GM19023 (cell line): Measurements from ENCODE around the gene TMEM236.

ENCODE experiments used
- ATAC-seq: cut with Tn5 transposase; IDR thresholded peaks from one replicate; pipeline ENCODE4 v1.9.1; 2021; ENCODE audit warnings: mild to moderate bottlenecking, moderate library complexity; ENCODE audit not compliant: unreplicated experiment

The TMEM236 gene

DNA sequence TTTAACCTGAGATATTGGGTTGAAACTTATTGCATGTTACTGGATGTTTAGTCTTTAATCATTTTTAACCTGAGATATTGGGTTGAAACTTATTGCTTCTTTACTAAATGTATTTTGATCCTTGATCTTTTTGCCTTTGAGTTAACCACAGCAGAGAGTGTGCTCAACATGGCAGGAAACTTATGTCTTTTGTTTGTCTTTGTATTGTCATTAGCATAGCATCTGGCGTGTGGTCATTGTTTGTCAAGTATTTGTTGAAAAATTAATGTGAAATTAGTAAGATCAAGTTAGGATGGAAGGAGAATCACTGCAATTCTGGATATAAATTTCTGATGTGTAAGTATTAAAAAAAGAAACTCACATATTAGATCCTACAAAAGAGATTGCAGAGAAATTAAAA lies 65.3 kb downstream of the TMEM236 start:
- ATAC-seq: no peak

DNA sequence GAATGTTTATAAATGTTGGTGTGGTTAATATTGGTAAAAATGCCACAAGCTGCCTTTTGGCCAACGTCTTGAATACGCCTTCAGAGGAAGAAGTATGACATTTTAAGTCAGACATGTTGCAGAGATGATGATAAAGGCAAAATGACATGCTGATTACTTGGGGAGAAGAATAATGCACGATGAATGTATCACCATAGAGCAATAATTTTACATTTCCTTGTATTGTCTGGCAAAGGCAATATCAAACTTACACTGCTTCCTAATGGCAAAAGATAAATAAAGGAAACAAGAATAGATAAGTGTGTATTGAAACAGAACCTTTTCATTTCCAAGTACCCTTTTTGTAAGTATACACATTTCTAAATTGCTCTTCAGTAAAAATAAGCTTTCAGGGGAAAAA lies 65.8 kb downstream of the TMEM236 start:
- ATAC-seq: no peak

DNA sequence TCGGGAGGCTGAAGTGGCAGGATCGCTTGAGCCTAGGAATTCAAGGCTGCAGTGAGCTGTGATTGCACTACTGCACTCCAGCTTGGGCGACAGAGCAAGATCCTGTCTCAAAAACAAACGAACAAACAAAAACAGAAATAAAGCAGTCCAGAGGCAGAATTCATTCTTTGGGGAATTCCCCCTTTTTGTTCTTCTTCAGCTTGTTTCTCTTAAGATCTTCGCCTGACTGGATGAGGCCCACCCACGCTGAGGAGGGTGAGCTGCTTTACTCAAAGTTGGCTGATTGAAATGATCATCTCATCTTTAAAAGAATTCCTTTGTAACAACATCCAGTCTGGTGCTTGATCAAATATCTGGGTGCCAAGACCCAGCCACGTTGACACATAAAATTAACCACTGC lies 67.8 kb downstream of the TMEM236 start:
- ATAC-seq: no peak

DNA sequence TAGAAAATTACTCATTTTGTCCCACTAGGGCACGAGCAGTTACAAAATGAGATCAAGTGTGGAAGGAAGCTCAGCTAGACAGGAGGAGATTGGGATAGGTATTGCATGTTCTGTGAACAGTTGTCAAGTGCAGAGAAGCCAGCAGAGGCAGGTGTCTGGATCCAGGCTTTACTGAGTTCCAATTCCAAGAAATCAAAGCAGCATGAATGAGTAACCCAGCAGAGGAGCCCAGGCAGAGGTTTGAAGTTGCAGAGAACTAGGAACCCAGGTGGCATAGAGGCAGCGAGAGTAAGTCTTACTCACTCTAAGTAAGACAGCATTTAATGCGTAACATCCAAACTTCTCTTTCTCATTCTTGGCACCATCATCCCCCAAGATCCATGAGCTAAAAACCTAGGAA lies 68.9 kb downstream of the TMEM236 start:
- no peak for ATAC-seq

DNA sequence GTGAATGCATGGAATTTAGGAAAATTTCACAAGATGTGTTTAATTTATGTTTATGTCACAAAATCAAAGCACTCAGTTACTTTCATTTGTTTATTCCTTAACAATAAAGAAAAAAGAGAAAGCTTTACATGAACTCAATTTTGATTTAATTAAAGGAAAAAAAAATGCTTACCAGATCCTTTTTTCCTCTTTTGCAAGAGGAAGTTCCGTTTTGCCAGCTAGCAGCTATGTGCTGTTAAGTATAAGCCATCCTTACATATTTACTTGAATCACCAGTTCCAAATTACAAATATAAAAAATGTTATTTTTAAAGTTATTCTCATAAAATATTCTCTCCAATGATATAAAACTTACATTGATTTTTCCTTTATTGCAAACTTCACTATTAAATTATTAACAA lies 69.9 kb downstream of the TMEM236 start:
- ATAC-seq: no peak

- ATAC-seq: no peak
Observed at GRCh38 chr10:17831341-17831740, 79.3 kb downstream of the TMEM236 start.

DNA sequence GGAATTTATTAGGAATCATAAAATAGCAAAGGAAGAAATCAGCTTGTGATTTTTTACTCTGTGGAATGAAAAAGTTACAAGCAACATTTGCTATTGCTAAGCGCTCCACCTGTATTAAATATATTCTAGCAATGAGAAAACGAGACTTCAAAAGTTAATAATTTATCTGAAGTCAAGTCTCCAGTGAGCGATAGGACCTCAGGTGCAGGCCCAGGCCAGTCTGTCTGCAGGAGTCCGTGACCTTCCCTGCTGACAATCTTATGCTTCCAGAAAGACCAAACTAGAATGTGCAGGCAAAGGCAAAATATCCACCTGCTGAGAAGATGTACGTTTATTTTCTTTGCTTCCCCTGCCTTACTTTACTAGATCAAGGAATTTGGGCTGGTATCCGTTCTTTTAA lies 79.9 kb downstream of the TMEM236 start:
- ATAC-seq: no peak

DNA sequence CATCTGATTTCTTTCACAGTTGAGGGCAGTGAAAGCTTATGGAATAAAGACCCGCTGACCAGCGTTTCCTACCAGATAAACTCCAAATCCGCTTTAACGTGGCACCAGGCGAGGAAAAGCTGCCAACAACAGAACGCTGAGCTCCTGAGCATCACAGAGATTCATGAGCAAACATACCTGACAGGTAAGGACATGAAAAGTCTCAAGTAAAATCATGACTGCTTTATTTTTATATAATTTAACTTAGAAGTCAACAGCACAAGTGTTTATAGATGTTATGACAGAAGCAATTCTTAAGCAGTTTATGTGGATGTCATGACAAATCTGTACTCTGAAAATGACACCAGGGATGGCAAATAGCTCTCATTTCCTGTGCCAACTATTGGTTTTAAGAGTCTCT lies 81.7 kb downstream of the TMEM236 start:
- no peak for ATAC-seq

- no peak for ATAC-seq
Observed at GRCh38 chr10:17835688-17836087, 83.7 kb downstream of the TMEM236 start.

GRCh38 chr10:17836942-17837341 lies 84.9 kb downstream of the TMEM236 start:
- ATAC-seq: no peak

GRCh38 chr10:17838080-17838648 lies 86.2 kb downstream of the TMEM236 start:
- no peak for ATAC-seq

DNA sequence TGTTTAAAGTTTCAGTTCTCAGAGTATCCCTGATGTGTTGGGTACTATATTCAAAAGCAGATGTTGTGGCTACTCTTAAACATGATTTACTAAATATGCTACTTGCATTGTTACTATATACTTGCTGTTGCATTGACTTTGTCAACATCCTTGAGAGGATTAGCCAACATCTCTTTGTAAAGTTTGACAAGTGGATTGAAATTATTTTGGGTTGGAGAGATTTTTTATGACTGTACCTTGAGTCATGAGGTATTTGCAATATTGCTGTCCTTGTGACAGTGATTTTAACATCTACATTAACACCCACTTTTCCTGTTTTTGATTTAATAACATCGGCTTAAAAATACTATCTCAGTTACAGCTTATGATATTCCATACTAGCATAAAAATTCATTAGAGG lies 89.0 kb downstream of the TMEM236 start:
- no peak for ATAC-seq

DNA sequence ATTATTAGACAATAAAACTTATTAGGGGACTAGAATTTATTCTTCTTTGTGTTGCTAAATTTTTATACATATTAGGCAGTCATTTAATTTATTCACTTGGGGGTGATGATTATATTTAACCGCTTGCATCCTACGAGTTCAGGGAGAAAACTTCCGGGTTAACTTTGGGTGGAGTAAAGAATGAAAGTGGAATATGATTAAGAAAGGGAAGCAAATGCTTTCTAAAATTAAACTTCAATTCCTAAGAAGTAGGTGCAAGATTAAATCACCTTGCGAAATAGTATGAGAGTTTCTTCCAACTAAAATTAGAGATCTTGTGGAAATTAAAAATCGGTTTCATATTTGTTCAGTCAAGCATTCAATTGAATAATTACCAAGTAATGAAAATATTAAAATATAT lies 90.6 kb downstream of the TMEM236 start:
- ATAC-seq: no peak

DNA sequence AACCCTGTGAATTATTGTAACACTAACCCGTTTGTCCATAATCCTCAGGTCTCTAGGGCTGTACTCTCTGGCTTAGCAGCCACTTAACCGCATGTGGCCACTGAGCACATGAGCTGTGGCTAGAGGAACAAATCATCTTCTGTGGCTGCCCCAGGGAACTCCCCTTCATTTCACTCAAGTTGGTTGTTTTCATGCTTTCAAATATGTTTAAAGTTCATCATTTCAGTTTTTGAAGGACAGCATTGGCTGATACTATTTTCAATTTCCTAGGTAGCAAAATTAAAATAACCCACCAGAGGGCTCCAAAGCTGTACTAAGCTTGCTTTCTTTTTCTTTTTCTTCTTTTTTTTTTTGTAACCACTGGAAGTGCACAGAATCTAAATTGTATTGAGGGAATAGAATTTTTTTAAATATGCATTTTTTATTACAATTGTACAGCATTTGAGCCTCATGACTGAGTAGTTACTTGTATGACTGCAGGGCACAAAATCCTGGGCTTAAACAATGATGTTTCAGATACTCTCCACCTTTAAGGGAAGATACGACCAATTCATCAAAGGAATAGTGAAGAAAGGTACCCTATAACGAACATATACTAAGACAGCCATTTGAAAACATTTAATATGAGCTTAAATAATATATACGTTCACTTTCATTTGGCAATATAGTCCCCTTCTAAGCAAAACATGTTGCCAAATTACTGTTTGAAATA lies 95.7 kb downstream of the TMEM236 start:
- ATAC-seq: no peak

GRCh38 chr10:17848646-17849045 lies 96.6 kb downstream of the TMEM236 start:
- no peak for ATAC-seq
